Thymus (tissue), 11 donors: Measurements from ENCODE around the gene FYCO1. TPM values are rescaled to one million over a fixed set of nuclear protein-coding genes. Genes with fewer than 3 reads are reported as not detected.

ENCODE experiments used
- DNase-seq, 9 donors: peaks; one replicate each; pipeline ENCODE4 v3.0.0-alpha.2; 2013; ENCODE audit warnings: low spot score in 9 of 9, low read depth in 6 of 9, missing footprints in 1 of 9
- H3K27ac ChIP-seq, 2 donors: one replicate each; pipeline ENCODE4 v1.5.1; 2013; ENCODE audit warnings: control low read depth in 1 of 2, low read depth in 1 of 2, low read length in 1 of 2, mild to moderate bottlenecking in 1 of 2, moderate library complexity in 1 of 2
- H3K27me3 ChIP-seq, 2 donors: one replicate each; pipeline ENCODE4 v1.5.1; 2013; ENCODE audit warnings: low read length in 1 of 2; ENCODE audit not compliant: control insufficient read depth in 2 of 2, insufficient read depth in 1 of 2
- H3K36me3 ChIP-seq, 2 donors: one replicate each; pipeline ENCODE4 v1.5.1; 2013; ENCODE audit warnings: low read length in 1 of 2, mild to moderate bottlenecking in 1 of 2, moderate library complexity in 1 of 2; ENCODE audit not compliant: control insufficient read depth in 2 of 2, insufficient read depth in 2 of 2
- H3K4me1 ChIP-seq, 2 donors: one replicate each; pipeline ENCODE4 v1.5.1; 2013; ENCODE audit warnings: low read length in 2 of 2; ENCODE audit not compliant: control insufficient read depth in 2 of 2, insufficient read depth in 2 of 2
- H3K4me3 ChIP-seq, 2 donors: one replicate each; pipeline ENCODE4 v1.5.1; 2013; ENCODE audit warnings: low read length in 2 of 2, control low read depth in 1 of 2, mild to moderate bottlenecking in 1 of 2
- H3K9me3 ChIP-seq, 2 donors: one replicate each; pipeline ENCODE4 v1.5.1; 2013; ENCODE audit warnings: low read length in 1 of 2, mild to moderate bottlenecking in 1 of 2; ENCODE audit not compliant: control insufficient read depth in 2 of 2, insufficient read depth in 1 of 2
- WGBS: extraction: QIAGEN DNeasy Blood & Tissue Kit; methylation state at CpG from one replicate; pipeline ENCODE4 v1.1.7; 2013; 5-methylcytosine and 5-hydroxymethylcytosine counted together
- polyA plus RNA-seq: library from polyadenylated mRNA; stranded (reverse); fragments of 200-250 nt; gene quantifications from one replicate; pipeline ENCODE4 v1.2.3, GENCODE V29; 2013
- total RNA-seq: library from RNA; stranded (reverse); fragments of 120-200 nt; gene quantifications from one replicate; pipeline ENCODE4 v1.2.4, GENCODE V29; 2013
- donor health status: healthy.

The FYCO1 gene
- total and polyA plus RNA-seq, 2 donors = 7.8 to 8.1 TPM

GRCh38 chr3:45988362-45988761, 7.3 kb downstream of the FYCO1 start:
- peak overlapping the region in 1 of 2 donors; percentile 26 for H3K27ac ChIP-seq
- H3K27me3 ChIP-seq = no peaks in the 10 kb centered on the region
- no peak for DNase-seq
- H3K4me1 ChIP-seq = peaks cover 25 to 83% of the 10 kb centered on the region in 2 donors
- H3K9me3 ChIP-seq = no peaks in the 10 kb centered on the region
- peaks cover 37 to 46% of the 10 kb centered on the region in 2 donors for H3K36me3 ChIP-seq
- no peak overlapping the region for H3K4me3 ChIP-seq
- 94% methylated on average over 4 of the region's 4 CpGs for WGBS

- H3K36me3 ChIP-seq = peaks cover 44 to 51% of the 10 kb centered on the region in 2 donors
- WGBS = 95% methylated on average over 8 of the region's 8 CpGs
- no peak overlapping the region for H3K4me3 ChIP-seq
- no peaks in the 10 kb centered on the region for H3K27me3 ChIP-seq
- no peak for DNase-seq
- H3K4me1 ChIP-seq = peaks cover 19 to 83% of the 10 kb centered on the region in 2 donors
- H3K27ac ChIP-seq = no peak overlapping the region
- no peaks in the 10 kb centered on the region for H3K9me3 ChIP-seq
Observed at GRCh38 chr3:45987368-45988291, 8.0 kb downstream of the FYCO1 start.

- WGBS = 96% methylated on average over 5 of the region's 5 CpGs
- no peak for DNase-seq
- peaks cover 10 to 83% of the 10 kb centered on the region in 2 donors for H3K4me1 ChIP-seq
- no peaks in the 10 kb centered on the region for H3K9me3 ChIP-seq
- H3K4me3 ChIP-seq = no peak overlapping the region
- no peaks in the 10 kb centered on the region for H3K27me3 ChIP-seq
- peaks cover 48 to 63% of the 10 kb centered on the region in 2 donors for H3K36me3 ChIP-seq
- peak overlapping the region in 1 of 2 donors; percentile 31 for H3K27ac ChIP-seq
Observed at GRCh38 chr3:45986303-45986982, 9.2 kb downstream of the FYCO1 start.

GRCh38 chr3:45985532-45986302, 9.9 kb downstream of the FYCO1 start:
- peaks cover 14 to 86% of the 10 kb centered on the region in 2 donors for H3K4me1 ChIP-seq
- WGBS = 96% methylated on average over 13 of the region's 13 CpGs
- H3K27me3 ChIP-seq = no peaks in the 10 kb centered on the region
- peaks cover 52 to 70% of the 10 kb centered on the region in 2 donors for H3K36me3 ChIP-seq
- H3K4me3 ChIP-seq = no peak overlapping the region
- H3K27ac ChIP-seq = no peak overlapping the region
- H3K9me3 ChIP-seq = no peaks in the 10 kb centered on the region
- DNase-seq = no peak

GRCh38 chr3:45984331-45985312, 11.0 kb downstream of the FYCO1 start:
- H3K27me3 ChIP-seq = no peaks in the 10 kb centered on the region
- no peaks in the 10 kb centered on the region for H3K9me3 ChIP-seq
- peaks cover 15 to 88% of the 10 kb centered on the region in 2 donors for H3K4me1 ChIP-seq
- no peak for DNase-seq
- 96% methylated on average over 8 of the region's 8 CpGs for WGBS
- no peak overlapping the region for H3K4me3 ChIP-seq
- peaks cover 51 to 74% of the 10 kb centered on the region in 2 donors for H3K36me3 ChIP-seq
- H3K27ac ChIP-seq = no peak overlapping the region

GRCh38 chr3:45983770-45984169, 11.9 kb downstream of the FYCO1 start:
- Histone ChIP-seq H3K36me3 (peaks cover 49 to 73% of the 10 kb centered on the region in 2 donors), H3K4me1 (peaks cover 23 to 87% of the 10 kb centered on the region in 2 donors)
- 97% methylated on average over 3 of the region's 3 CpGs for WGBS

GRCh38 chr3:45981346-45982074, 14.1 kb downstream of the FYCO1 start:
- H3K4me3 ChIP-seq = no peak overlapping the region
- peak overlapping the region in 1 of 2 donors; percentile 39 for H3K27ac ChIP-seq
- H3K9me3 ChIP-seq = no peaks in the 10 kb centered on the region
- H3K36me3 ChIP-seq = peaks cover 45 to 71% of the 10 kb centered on the region in 2 donors
- peaks cover 40 to 88% of the 10 kb centered on the region in 2 donors for H3K4me1 ChIP-seq
- no peaks in the 10 kb centered on the region for H3K27me3 ChIP-seq
- WGBS = 91% methylated on average over 2 of the region's 2 CpGs
- no peak for DNase-seq

More at GRCh38 chr3:45983770-45984169, 11.9 kb downstream of the FYCO1 start:
- Histone ChIP-seq H3K27me3 (no peaks in the 10 kb centered on the region), H3K4me3 (no peak overlapping the region), H3K27ac (no peak overlapping the region), H3K9me3 (no peaks in the 10 kb centered on the region)
- no peak for DNase-seq
